Measurements from ENCODE around the gene FKBP2. TPM values are rescaled to one million over a fixed set of nuclear protein-coding genes. Genes with fewer than 3 reads are reported as not detected.

FKBP2 gene
- total RNA-seq, 1 donor: 36.6 TPM

GRCh38 chr11:64260147-64260708 is 19.3 kb downstream of the FKBP2 start:
- DNase-seq (ENCODE audit: low read depth in 2 of 3, low spot score in 2 of 3): no peak

DNA sequence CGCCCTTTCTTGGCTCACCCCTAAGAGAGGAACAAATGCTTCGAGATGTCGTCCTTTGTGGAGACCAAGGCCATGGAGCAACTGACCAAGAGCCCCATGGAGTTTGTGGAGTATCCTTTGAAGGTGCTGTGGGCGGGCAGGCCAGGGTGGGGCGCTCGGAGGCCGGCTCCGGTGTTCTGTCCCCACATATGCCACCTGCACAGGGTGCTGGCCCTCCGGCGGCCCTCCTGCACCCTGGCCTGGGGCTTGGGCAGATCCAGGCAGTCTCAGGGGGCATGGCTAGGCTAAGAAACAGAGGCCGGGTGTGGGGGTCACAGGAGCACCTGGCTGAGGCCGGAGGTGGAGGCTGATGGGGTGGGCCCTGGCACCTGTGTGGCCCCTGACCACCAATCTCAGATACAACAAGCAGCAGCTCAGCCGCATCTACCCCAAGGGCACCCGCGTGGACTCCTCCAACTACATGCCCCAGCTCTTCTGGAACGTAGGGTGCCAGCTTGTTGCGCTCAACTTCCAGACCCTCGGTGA is 20.7 kb downstream of the FKBP2 start:
- DNase-seq (ENCODE audit: low read depth in 2 of 3, low spot score in 2 of 3): no peak

GRCh38 chr11:64262271-64263002 is 21.5 kb downstream of the FKBP2 start:
- DNase-seq (ENCODE audit: low read depth in 2 of 3, low spot score in 2 of 3): no peak

DNA sequence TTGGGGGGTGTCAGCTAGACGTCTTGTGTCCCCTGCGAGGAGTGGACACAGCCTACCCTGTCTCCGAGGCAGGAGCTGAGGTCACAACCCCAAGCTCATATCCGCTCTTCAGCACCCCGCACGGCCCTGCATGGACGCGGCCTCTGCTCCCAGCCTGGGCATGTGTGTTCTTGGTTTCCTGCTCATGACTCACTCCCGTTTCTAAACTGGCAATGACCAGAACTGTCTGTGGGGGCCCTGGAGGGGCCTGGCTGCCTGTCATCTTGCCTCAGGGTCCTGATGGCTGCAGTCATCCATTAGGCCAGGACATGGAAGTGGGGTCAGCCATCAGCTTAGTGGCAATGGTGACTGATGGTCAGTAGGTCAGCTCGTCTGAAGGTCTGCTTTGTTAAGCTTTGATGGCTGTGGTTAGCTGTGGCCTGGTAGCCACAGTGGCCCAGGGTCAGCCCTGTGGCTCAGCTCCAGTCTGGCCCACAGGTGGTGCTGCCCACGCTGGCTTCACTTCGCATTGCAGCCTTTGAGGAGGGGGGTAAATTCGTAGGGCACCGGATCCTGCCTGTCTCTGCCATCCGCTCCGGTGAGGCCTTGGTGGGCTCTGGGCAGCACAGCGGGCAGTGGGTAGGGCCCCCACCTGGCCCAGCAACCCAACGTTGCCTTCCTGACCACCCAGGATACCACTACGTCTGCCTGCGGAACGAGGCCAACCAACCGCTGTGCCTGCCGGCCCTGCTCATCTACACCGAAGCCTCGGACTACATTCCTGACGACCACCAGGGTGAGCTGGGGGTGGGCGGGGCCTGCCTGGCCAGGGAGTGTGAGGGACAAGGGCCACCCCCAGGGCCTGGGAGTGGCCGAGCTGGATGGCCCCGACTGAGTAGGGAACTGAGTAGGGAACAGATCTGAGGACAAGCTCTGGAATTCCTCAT is 22.4 kb downstream of the FKBP2 start:
- no peak for DNase-seq (ENCODE audit: low read depth in 2 of 3, low spot score in 2 of 3)

- no peak for DNase-seq (ENCODE audit: low read depth in 2 of 3, low spot score in 2 of 3)
Observed at GRCh38 chr11:64263947-64264317, 23.0 kb downstream of the FKBP2 start.

- DNase-seq (ENCODE audit: low read depth in 2 of 3, low spot score in 2 of 3): no peak
Observed at GRCh38 chr11:64264371-64264852, 23.5 kb downstream of the FKBP2 start.

- no peak for DNase-seq (ENCODE audit: low read depth in 2 of 3, low spot score in 2 of 3)
Observed at GRCh38 chr11:64265176-64266160, 24.6 kb downstream of the FKBP2 start.

- no peak for DNase-seq (ENCODE audit: low read depth in 2 of 3, low spot score in 2 of 3)
Observed at GRCh38 chr11:64266339-64266738, 25.4 kb downstream of the FKBP2 start.

DNA sequence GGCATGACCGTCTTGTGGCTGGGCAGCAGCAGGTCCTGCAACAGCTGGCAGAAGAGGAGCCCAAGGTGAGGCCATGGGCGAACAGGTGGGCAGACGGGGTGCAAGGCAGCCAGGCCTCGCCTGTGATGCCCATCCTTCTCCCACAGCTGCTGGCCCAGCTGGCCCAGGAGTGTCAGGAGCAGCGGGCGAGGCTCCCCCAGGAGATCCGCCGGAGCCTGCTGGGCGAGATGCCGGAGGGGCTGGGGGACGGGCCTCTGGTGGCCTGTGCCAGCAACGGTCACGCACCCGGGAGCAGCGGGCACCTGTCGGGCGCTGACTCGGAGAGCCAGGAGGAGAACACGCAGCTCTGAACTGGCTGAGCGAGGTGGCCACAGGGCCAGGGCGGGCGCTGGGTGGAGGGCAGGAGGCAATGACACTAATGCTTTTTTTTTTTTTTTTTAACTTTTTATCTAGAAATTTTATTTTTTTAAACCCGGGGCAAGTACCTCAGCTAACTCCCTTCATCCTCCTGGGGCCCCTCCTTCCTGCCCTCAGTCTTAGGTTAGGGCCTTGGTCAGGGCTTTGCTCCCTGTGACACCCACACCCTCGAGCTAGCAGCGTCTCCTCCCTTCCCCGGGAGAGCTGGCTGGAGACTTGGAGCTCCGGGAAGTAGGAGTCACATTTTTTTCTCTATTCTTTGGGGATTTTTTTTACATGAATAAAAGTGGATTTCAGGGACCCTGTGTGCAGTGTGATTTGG is 26.5 kb downstream of the FKBP2 start:
- DNase-seq (ENCODE audit: low read depth in 2 of 3, low spot score in 2 of 3): no peak

GRCh38 chr11:64268025-64268892 is 27.4 kb downstream of the FKBP2 start:
- DNase-seq (ENCODE audit: low read depth in 2 of 3, low spot score in 2 of 3): no peak

DNA sequence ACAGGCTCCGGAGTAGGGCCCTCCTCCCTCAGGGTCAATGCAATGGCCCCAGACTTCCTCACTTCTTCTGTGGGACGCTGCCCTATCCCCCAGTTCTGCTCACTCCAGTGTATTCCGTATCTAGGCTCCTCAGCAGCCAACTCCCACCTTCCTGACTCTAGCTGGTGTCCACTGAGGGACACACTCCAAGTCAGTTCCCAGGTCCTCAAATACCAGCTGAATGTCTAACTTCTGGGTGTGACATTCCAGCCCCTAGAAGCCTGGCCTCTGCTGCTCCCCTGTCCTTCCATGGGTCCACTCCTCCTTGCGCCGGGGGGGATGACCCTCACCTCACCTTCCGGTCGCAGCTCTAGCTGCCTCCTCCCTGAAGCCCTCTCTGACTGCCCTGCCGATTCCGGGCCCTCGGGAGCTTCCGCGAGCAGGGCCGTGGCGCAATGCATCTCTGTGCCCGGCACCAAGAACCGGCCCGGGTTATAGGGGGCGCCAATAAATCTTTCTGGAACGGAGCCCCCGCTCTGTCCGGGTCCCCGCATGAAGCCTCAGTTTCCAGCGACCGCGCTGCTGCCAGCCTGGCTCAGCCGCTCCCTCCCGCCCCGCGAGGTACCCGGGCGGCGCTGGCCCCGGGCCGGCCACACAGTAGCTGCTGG is 28.1 kb downstream of the FKBP2 start:
- no peak for DNase-seq (ENCODE audit: low read depth in 2 of 3, low spot score in 2 of 3)

GRCh38 chr11:64269540-64270220 is 28.8 kb downstream of the FKBP2 start:
- DNase-seq (ENCODE audit: low read depth in 2 of 3, low spot score in 2 of 3): peak; percentile 91 to 98 (median 97)

GRCh38 chr11:64275031-64275800 is 34.3 kb downstream of the FKBP2 start:
- DNase-seq (ENCODE audit: low read depth in 2 of 3, low spot score in 2 of 3): no peak

GRCh38 chr11:64275841-64276240 is 34.9 kb downstream of the FKBP2 start:
- DNase-seq (ENCODE audit: low read depth in 2 of 3, low spot score in 2 of 3): no peak

- no peak for DNase-seq (ENCODE audit: low read depth in 2 of 3, low spot score in 2 of 3)
Observed at GRCh38 chr11:64276653-64277431, 35.9 kb downstream of the FKBP2 start.

All from hematopoietic multipotent progenitor cell (in vitro differentiated cells).